ENCODE results near the gene CENPU.
"Not testable (repeated sequence)": the region's sequence is repeated elsewhere in the genome, so short reads cannot be mapped to it uniquely, and the experiment has no call there.

The CENPU gene

GRCh38 chr4:184750926-184751584 lies 17.2 kb upstream of the CENPU start:
- H3K4me3 ChIP-seq (ENCODE audit: low read depth, low read length): no peak overlapping the region
- no peak for TF ChIP-seq CTCF (IDR thresholded peaks at IDR 0.05; ENCODE audit: low read depth, low read length)

GRCh38 chr4:184748251-184748652 lies 14.4 kb upstream of the CENPU start:
- no peak overlapping the region for H3K4me3 ChIP-seq (ENCODE audit: low read depth, low read length)
- no peak for TF ChIP-seq CTCF (IDR thresholded peaks at IDR 0.05; ENCODE audit: low read depth, low read length)

- TF ChIP-seq CTCF (IDR thresholded peaks at IDR 0.05; ENCODE audit: low read depth, low read length): no peak
- no peak overlapping the region for H3K4me3 ChIP-seq (ENCODE audit: low read depth, low read length)
Measured at GRCh38 chr4:184747034-184747830, 13.3 kb upstream of the CENPU start.

GRCh38 chr4:184745831-184746795 lies 12.2 kb upstream of the CENPU start:
- H3K4me3 ChIP-seq (ENCODE audit: low read depth, low read length): no peak overlapping the region

GRCh38 chr4:184744236-184744635 lies 10.3 kb upstream of the CENPU start:
- H3K4me3 ChIP-seq (ENCODE audit: low read depth, low read length): no peak overlapping the region

More at GRCh38 chr4:184745831-184746795, 12.2 kb upstream of the CENPU start:
- peak; percentile 63 for TF ChIP-seq CTCF (IDR thresholded peaks at IDR 0.05; ENCODE audit: low read depth, low read length)

GRCh38 chr4:184743650-184744049 lies 9.8 kb upstream of the CENPU start:
- H3K4me3 ChIP-seq (ENCODE audit: low read depth, low read length): no peak overlapping the region
- no peak for TF ChIP-seq CTCF (IDR thresholded peaks at IDR 0.05; ENCODE audit: low read depth, low read length)

More at GRCh38 chr4:184744236-184744635, 10.3 kb upstream of the CENPU start:
- no peak for TF ChIP-seq CTCF (IDR thresholded peaks at IDR 0.05; ENCODE audit: low read depth, low read length)

GRCh38 chr4:184741651-184742050 lies 7.8 kb upstream of the CENPU start:
- not testable (repeated sequence) for H3K4me3 ChIP-seq (ENCODE audit: low read depth, low read length)
